Activated CD4-positive, alpha-beta T cell treated with anti-CD3 and anti-CD28 coated beads, Interleukin-2, amount 10 ng/mL, durations not matched to agents 7 days and 5 days (primary cell): ENCODE measurements around the gene ZER1. TPM values are rescaled to one million over a fixed set of nuclear protein-coding genes. Genes with fewer than 3 reads are reported as not detected.

ENCODE experiments used
- CTCF ChIA-PET: fragments of 350-600 bp; sonication (Branson Sonifier 250); formaldehyde crosslinking; loops from one replicate; lab custom pipeline; 2021; ENCODE audit warnings: antibody characterized with exemption; lab: Charles Lee
- POLR2A ChIA-PET: fragments of 350-600 bp; sonication (Branson Sonifier 250); formaldehyde crosslinking; loops from one replicate; lab custom pipeline; 2021; ENCODE audit warnings: antibody characterized with exemption; lab: Charles Lee
- DNase-seq: peaks from one replicate; pipeline ENCODE4 v3.0.0-alpha.2; 2020
- H3K27ac Mint-ChIP-seq: one replicate; pipeline ENCODE4 v1.8.0; 2021; ENCODE audit warnings: mild to moderate bottlenecking, moderate library complexity, mixed read lengths
- H3K27me3 Mint-ChIP-seq: one replicate; pipeline ENCODE4 v1.8.0; 2021; ENCODE audit warnings: mixed read lengths
- H3K36me3 Mint-ChIP-seq: one replicate; pipeline ENCODE4 v1.8.0; 2021; ENCODE audit warnings: low read depth, mixed read lengths
- H3K4me1 Mint-ChIP-seq: one replicate; pipeline ENCODE4 v1.8.0; 2021; ENCODE audit warnings: mixed read lengths
- H3K4me3 Mint-ChIP-seq: one replicate; pipeline ENCODE4 v1.8.0; 2021; ENCODE audit warnings: mild to moderate bottlenecking, moderate library complexity, mixed read lengths
- H3K9me3 Mint-ChIP-seq: one replicate; pipeline ENCODE4 v1.8.0; 2021; ENCODE audit warnings: mixed read lengths
- total RNA-seq, 2 experiments: library from RNA; stranded (reverse); gene quantifications; one replicate each; pipeline ENCODE4 v1.2.3, GENCODE V29; 2021

The ZER1 gene
- total RNA-seq, 2 experiments from 2014 or later, result 21.3 TPM

DNA sequence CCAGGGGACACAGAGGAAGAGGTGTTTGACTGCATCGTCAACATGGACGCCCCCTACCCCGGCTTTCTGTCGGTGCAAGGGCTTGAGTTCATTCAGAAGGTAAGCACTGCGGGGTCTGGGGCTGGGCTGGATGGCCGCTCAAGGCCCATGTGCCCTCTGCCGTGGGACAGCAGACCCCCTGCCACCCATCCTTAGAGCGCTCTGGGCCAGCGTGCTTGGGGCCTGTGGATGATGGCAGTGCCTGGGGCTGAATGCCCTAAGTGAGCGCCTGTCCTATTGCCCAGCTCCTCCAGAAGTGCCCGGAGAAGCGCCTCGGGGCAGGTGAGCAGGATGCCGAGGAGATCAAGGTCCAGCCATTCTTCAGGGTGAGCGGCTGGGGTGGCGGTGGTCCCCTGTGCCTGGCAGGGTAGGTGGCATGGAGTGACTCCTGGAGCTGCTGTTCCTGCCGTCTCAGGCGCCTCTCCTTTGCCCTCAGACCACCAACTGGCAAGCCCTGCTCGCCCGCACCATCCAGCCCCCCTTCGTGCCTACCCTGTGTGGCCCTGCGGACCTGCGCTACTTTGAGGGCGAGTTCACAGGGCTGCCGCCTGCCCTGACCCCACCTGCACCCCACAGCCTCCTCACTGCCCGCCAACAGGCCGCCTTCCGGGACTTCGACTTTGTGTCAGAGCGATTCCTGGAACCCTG is 51.7 kb downstream of the ZER1 start:
- H3K4me3 Mint-ChIP-seq, result no peak overlapping the region
- H3K27me3 Mint-ChIP-seq, result no peaks in the 10 kb centered on the region
- no peak for DNase-seq
- peaks cover 26% of the 10 kb centered on the region for H3K4me1 Mint-ChIP-seq
- H3K36me3 Mint-ChIP-seq, result peaks cover 15% of the 10 kb centered on the region
- POLR2A ChIA-PET, result no interaction called here
- CTCF ChIA-PET, result no interaction called here
- no peak overlapping the region for H3K27ac Mint-ChIP-seq
- no peaks in the 10 kb centered on the region for H3K9me3 Mint-ChIP-seq

- no peaks in the 10 kb centered on the region for H3K27me3 Mint-ChIP-seq
- H3K27ac Mint-ChIP-seq, result no peak overlapping the region
- no peak overlapping the region for H3K4me3 Mint-ChIP-seq
- ChIA-PET POLR2A (no interaction called here), CTCF (no interaction called here)
- H3K4me1 Mint-ChIP-seq, result peaks cover 19% of the 10 kb centered on the region
- H3K9me3 Mint-ChIP-seq, result no peaks in the 10 kb centered on the region
- peaks cover 14% of the 10 kb centered on the region for H3K36me3 Mint-ChIP-seq
- DNase-seq, result no peak
Measured at GRCh38 chr9:128718475-128718874, 53.3 kb downstream of the ZER1 start.

DNA sequence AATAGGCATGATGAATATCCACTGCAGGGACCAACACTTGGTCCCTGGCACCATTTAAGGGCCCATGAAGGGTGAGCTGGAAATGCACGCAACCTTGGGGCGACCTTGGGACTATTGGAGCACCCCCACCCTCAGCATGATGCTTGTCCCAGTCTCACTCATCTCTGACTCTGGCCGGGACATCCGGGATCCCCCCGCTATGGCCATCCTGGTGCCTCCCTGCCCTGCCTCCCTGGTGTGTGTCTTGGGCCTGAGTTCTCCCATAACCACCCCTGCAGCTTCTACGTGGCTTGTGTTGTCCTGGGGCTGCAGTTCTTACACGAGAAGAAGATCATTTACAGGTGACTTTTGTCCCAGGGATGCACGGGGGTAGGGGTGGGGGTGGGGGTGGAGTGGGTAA is 53.7 kb downstream of the ZER1 start:
- H3K27ac Mint-ChIP-seq, result no peak overlapping the region
- H3K9me3 Mint-ChIP-seq, result no peaks in the 10 kb centered on the region
- no peak overlapping the region for H3K4me3 Mint-ChIP-seq
- peaks cover 15% of the 10 kb centered on the region for H3K4me1 Mint-ChIP-seq
- H3K36me3 Mint-ChIP-seq, result peaks cover 14% of the 10 kb centered on the region
- POLR2A ChIA-PET, result no interaction called here
- CTCF ChIA-PET, result interaction anchor here (0.6 to 1.2 kb wide), 4 partner anchors 11 to 933 kb away, joined by 3 to 4 read pairs (median 3); no protein-coding TSS in a partner anchor
- H3K27me3 Mint-ChIP-seq, result no peaks in the 10 kb centered on the region
- DNase-seq, result no peak

- POLR2A ChIA-PET, result no interaction called here
- H3K27me3 Mint-ChIP-seq, result no peaks in the 10 kb centered on the region
- H3K4me3 Mint-ChIP-seq, result no peak overlapping the region
- no peaks in the 10 kb centered on the region for H3K9me3 Mint-ChIP-seq
- H3K4me1 Mint-ChIP-seq, result peaks cover 2% of the 10 kb centered on the region
- CTCF ChIA-PET, result interaction anchor here (0.7 to 1.2 kb wide), 4 partner anchors 10 to 294 kb away, joined by 3 read pairs; no protein-coding TSS in a partner anchor
- H3K27ac Mint-ChIP-seq, result no peak overlapping the region
- H3K36me3 Mint-ChIP-seq, result peaks cover 7% of the 10 kb centered on the region
- no peak for DNase-seq
Measured at GRCh38 chr9:128716581-128717254, 55.0 kb downstream of the ZER1 start.

DNA sequence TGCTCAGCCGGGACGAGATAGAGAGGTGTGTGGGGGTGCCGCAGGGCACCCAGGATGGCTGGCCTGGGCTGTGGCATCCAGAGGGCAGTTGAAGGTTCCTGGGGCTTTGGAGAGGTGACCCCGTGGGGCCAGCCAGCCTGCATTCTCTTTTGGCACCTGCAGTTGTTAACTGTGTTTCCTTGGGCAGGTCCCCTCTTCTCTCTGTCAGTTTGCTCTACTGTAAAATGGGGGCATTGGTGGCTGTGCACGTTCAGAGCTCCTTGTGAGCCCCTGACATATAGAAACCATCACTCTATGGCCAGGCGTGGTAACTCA is 56.3 kb downstream of the ZER1 start:
- ChIA-PET CTCF (interaction anchor here (1.0 to 1.7 kb wide), 2 partner anchors 10 to 23 kb away, joined by 3 to 5 read pairs; no protein-coding TSS in a partner anchor), POLR2A (no interaction called here)
- Mint-ChIP-seq H3K36me3 (peaks cover 1% of the 10 kb centered on the region), H3K27me3 (no peaks in the 10 kb centered on the region), H3K4me1 (no peaks in the 10 kb centered on the region), H3K27ac (no peak overlapping the region), H3K9me3 (no peaks in the 10 kb centered on the region), H3K4me3 (no peak overlapping the region)
- DNase-seq, result no peak

DNA sequence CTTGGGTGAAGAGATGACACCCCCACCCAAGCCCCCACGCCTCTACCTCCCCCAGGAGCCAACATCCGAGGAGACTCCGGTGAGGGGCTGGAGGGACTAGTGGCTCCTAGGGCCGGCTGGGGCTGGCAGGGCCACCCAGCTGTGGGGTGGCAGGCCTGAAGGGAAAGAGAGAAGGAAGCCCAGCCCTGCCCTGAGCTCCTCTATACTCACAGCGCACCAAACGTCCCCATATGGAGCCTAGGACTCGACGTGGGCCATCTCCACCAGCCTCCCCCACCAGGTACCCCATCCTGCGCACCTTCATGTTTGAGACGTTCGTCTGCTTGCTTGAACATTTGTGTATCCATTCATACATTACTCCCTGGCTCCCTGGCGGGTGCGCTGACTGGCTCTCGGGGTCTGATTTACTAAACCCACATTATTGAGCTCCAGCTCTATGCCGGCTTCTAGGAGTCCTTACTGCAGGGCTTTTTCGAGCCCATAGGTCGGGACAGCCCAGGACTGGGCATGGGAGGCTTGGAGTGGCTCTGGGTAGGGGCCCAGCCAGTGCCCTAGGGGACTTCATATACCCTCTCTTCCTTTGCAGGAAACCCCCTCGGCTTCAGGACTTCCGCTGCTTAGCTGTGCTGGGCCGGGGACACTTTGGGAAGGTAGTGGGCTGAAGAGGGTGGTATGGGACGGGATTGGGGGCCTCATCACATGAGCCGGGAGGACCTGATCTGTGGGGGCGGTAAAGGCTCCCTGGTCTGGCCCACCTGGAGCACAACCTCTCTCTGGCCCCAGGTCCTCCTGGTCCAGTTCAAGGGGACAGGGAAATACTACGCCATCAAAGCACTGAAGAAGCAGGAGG is 56.9 kb downstream of the ZER1 start:
- DNase-seq, result no peak
- no peaks in the 10 kb centered on the region for H3K9me3 Mint-ChIP-seq
- H3K36me3 Mint-ChIP-seq, result peaks cover 1% of the 10 kb centered on the region
- no peaks in the 10 kb centered on the region for H3K4me1 Mint-ChIP-seq
- H3K27me3 Mint-ChIP-seq, result no peaks in the 10 kb centered on the region
- no peak overlapping the region for H3K4me3 Mint-ChIP-seq
- ChIA-PET POLR2A (no interaction called here), CTCF (interaction anchor here (1.7 to 2.9 kb wide), 2 partner anchors 13 to 23 kb away, joined by 5 to 9 read pairs; partner anchors contain the start of gene PKN3)
- H3K27ac Mint-ChIP-seq, result no peak overlapping the region

DNA sequence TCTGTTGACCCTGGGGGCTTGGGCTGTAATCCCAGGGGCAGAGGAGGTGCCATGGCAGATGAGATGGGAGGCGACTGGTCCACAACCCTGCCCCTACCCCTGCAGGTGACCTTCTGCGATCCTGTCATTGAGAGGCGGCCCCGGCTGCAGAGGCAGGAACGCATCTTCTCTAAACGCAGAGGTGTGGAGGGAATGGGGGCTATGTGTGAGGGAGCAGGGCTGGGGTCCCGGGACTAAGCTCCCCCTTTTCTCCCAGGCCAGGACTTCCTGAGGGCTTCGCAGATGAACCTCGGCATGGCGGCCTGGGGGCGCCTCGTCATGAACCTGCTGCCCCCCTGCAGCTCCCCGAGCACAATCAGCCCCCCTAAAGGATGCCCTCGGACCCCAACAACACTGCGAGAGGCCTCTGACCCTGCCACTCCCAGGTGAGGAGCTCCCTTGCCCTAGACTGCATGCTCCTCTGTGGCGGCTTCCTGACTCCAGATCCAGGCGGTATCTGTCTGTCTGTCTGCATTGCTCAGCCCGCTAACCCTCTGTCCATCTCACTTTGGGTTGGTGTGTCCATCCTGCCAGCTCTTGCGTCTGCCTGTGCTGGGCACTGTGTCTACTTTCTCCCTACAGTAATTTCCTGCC is 57.7 kb downstream of the ZER1 start:
- H3K27me3 Mint-ChIP-seq, result no peaks in the 10 kb centered on the region
- H3K4me3 Mint-ChIP-seq, result no peak overlapping the region
- CTCF ChIA-PET, result interaction anchor here (1.7 to 2.9 kb wide), 2 partner anchors 12 to 22 kb away, joined by 5 to 9 read pairs; partner anchors contain the start of gene PKN3
- H3K27ac Mint-ChIP-seq, result no peak overlapping the region
- DNase-seq, result no peak
- no peaks in the 10 kb centered on the region for H3K36me3 Mint-ChIP-seq
- no peaks in the 10 kb centered on the region for H3K9me3 Mint-ChIP-seq
- POLR2A ChIA-PET, result no interaction called here
- no peaks in the 10 kb centered on the region for H3K4me1 Mint-ChIP-seq

DNA sequence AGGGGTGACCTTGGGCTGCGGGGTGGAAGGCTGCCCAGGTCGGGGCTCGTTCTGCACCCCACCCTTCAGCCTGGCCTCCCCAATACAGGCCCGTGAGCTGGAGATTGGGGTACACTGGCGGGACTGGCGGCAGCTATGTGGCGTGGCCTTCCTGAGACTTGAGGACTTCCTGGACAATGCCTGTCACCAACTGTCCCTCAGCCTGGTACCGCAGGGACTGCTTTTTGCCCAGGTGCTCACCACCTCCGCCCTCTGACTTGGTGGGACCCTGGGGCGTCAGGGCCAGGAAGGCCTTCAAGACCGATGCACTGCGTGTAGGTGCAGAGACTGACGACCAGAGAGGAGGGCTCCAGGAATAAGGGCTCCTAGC is 58.3 kb downstream of the ZER1 start:
- ChIA-PET CTCF (interaction anchor here (2.9 kb wide), 1 partner anchor 11 kb away, joined by 9 read pairs; the partner anchor contains the start of gene PKN3), POLR2A (no interaction called here)
- no peaks in the 10 kb centered on the region for H3K27me3 Mint-ChIP-seq
- H3K9me3 Mint-ChIP-seq, result no peaks in the 10 kb centered on the region
- no peaks in the 10 kb centered on the region for H3K36me3 Mint-ChIP-seq
- DNase-seq, result no peak
- no peaks in the 10 kb centered on the region for H3K4me1 Mint-ChIP-seq
- H3K27ac Mint-ChIP-seq, result no peak overlapping the region
- no peak overlapping the region for H3K4me3 Mint-ChIP-seq

DNA sequence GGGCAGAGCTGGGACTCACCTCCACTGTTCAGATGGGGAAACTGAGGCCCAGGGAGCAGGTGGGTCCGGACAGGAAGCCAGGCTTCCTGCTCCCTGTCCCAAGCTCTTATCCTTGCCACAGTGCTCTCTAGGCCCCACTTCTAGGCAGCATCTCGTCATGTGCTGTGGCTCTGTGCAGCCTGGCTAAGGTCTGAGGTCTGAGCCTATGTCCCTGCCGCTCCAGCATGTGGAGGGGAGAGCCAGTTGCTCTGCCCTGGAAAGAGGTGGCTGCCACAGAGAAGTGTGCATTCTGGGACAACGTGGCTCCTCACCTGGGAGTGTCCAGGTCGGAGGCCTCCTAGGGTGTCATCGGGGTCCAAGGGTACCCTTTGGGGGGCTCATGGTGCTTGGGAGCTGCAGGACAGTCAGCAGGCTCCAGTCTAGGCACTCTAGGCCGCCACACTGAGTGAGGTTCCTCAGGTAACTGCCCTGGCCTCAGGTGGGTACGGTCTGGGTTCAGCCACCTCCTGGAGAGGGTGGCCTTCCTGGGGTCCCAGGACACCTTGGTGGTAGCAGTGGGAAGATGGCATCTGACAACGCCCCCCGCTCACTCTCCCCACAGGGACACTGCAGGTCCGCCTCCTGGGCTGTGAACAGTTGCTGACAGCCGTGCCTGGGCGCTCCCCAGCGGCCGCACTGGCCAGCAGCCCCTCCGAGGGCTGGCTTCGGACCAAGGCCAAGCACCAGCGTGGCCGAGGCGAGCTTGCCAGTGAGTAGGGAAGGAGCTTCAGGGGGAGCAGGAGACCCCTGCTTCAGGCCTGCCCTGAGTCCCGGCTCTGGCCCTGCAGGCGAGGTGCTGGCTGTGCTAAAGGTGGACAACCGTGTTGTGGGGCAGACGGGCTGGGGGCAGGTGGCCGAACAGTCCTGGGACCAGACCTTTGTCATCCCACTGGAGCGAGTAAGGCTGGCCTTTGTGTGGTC is 59.0 kb downstream of the ZER1 start:
- H3K4me1 Mint-ChIP-seq, result no peaks in the 10 kb centered on the region
- H3K27ac Mint-ChIP-seq, result no peak overlapping the region
- H3K4me3 Mint-ChIP-seq, result no peak overlapping the region
- H3K36me3 Mint-ChIP-seq, result no peaks in the 10 kb centered on the region
- DNase-seq, result no peak
- ChIA-PET CTCF (interaction anchor here (1.1 to 2.9 kb wide), 2 partner anchors 9 to 11 kb away, joined by 3 to 9 read pairs; partner anchors contain the start of gene PKN3), POLR2A (no interaction called here)
- H3K27me3 Mint-ChIP-seq, result no peaks in the 10 kb centered on the region
- H3K9me3 Mint-ChIP-seq, result no peaks in the 10 kb centered on the region

- no peak overlapping the region for H3K4me3 Mint-ChIP-seq
- ChIA-PET CTCF (no interaction called here), POLR2A (no interaction called here)
- DNase-seq, result no peak
- H3K27me3 Mint-ChIP-seq, result no peaks in the 10 kb centered on the region
- no peaks in the 10 kb centered on the region for H3K36me3 Mint-ChIP-seq
- no peak overlapping the region for H3K27ac Mint-ChIP-seq
- H3K9me3 Mint-ChIP-seq, result no peaks in the 10 kb centered on the region
- peaks cover 6% of the 10 kb centered on the region for H3K4me1 Mint-ChIP-seq
Measured at GRCh38 chr9:128707446-128707845, 64.3 kb downstream of the ZER1 start.

DNA sequence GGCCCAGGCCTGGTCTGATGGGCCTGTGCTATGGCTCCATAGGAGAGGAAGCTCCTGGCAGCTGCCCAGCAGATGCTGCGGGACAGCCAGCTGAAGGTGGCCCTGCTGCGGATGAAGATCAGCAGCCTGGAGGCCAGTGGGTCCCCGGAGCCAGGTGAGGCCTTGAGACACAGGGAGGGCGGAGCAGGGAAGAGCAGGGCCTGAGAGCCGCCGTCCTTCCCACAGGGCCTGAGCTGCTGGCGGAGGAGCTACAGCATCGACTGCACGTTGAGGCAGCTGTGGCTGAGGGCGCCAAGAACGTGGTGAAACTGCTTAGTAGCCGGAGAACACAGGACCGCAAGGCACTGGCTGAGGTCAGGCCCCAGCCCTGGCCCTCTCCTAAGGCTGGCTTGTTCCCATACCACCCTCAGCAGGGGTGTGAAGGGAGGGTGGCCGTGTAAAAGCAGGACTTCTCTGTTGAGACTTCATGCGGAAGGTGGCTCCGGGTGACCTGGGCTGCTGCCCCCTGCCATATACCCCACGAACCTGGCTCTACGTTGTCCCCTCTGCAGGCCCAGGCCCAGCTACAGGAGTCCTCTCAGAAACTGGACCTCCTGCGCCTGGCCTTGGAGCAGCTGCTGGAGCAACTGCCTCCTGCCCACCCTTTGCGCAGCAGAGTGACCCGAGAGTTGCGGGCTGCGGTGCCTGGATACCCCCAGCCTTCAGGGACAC is 64.9 kb downstream of the ZER1 start:
- Mint-ChIP-seq H3K9me3 (no peaks in the 10 kb centered on the region), H3K4me1 (peaks cover 9% of the 10 kb centered on the region), H3K36me3 (peaks cover 1% of the 10 kb centered on the region), H3K4me3 (no peak overlapping the region), H3K27ac (no peak overlapping the region), H3K27me3 (no peaks in the 10 kb centered on the region)
- CTCF ChIA-PET, result interaction anchor here (0.8 to 1.2 kb wide), 3 partner anchors 10 to 11 kb away, joined by 3 read pairs; no protein-coding TSS in a partner anchor
- DNase-seq, result no peak
- POLR2A ChIA-PET, result no interaction called here
